HEK293 (cell line): ENCODE results near the gene EIF4ENIF1.

Source experiments
- CTCF ChIP-seq: fragments of 450-650 bp; formaldehyde crosslinking; IDR thresholded peaks from 2 replicates; pipeline ENCODE4 v1.5.1; 2016; ENCODE audit warnings: missing biosample characterization, missing genetic modification characterization
- GLIS2 ChIP-seq: fragments of 450-650 bp; formaldehyde crosslinking; IDR thresholded peaks from 2 replicates; pipeline ENCODE4 v1.5.1; 2016; ENCODE audit warnings: missing biosample characterization, missing genetic modification characterization
- KLF1 ChIP-seq: fragments of 450-650 bp; formaldehyde crosslinking; IDR thresholded peaks from 2 replicates; pipeline ENCODE4 v1.5.1; 2016; ENCODE audit warnings: missing biosample characterization, missing genetic modification characterization
- KLF16 ChIP-seq: fragments of 450-650 bp; formaldehyde crosslinking; IDR thresholded peaks from 2 replicates; pipeline ENCODE4 v1.5.1; 2017; ENCODE audit warnings: missing biosample characterization, missing genetic modification characterization
- PRDM4 ChIP-seq: fragments of 450-650 bp; formaldehyde crosslinking; IDR thresholded peaks from 2 replicates; pipeline ENCODE4 v1.5.1; 2017; ENCODE audit warnings: missing biosample characterization, missing genetic modification characterization
- SCRT2 ChIP-seq: fragments of 450-650 bp; formaldehyde crosslinking; IDR thresholded peaks from 2 replicates; pipeline ENCODE4 v1.5.1; 2016; ENCODE audit warnings: missing biosample characterization, missing genetic modification characterization
- SP2 ChIP-seq: fragments of 450-650 bp; formaldehyde crosslinking; IDR thresholded peaks from 2 replicates; pipeline ENCODE4 v1.5.1; 2016; ENCODE audit warnings: missing biosample characterization, missing genetic modification characterization
- SP3 ChIP-seq: fragments of 450-650 bp; formaldehyde crosslinking; IDR thresholded peaks from 2 replicates; pipeline ENCODE4 v1.5.1; 2016; ENCODE audit warnings: missing biosample characterization, missing genetic modification characterization
- ZBTB11 ChIP-seq: fragments of 450-650 bp; formaldehyde crosslinking; conservative IDR thresholded peaks from 2 replicates; pipeline ENCODE4 v1.5.1; 2016; ENCODE audit warnings: low read depth, missing biosample characterization, missing genetic modification characterization
- ZEB2 ChIP-seq: fragments of 450-650 bp; formaldehyde crosslinking; IDR thresholded peaks from 2 replicates; pipeline ENCODE4 v1.5.1; 2016; ENCODE audit warnings: missing biosample characterization, missing genetic modification characterization
- ZFHX2 ChIP-seq: fragments of 450-650 bp; formaldehyde crosslinking; conservative IDR thresholded peaks from 2 replicates; pipeline ENCODE4 v1.5.1; 2016; ENCODE audit warnings: missing biosample characterization, missing genetic modification characterization
- ZNF114 ChIP-seq: fragments of 450-650 bp; formaldehyde crosslinking; IDR thresholded peaks from 2 replicates; pipeline ENCODE4 v1.5.0; 2017; ENCODE audit warnings: missing biosample characterization, missing genetic modification characterization
- ZNF202 ChIP-seq: fragments of 450-650 bp; formaldehyde crosslinking; IDR thresholded peaks from 2 replicates; pipeline ENCODE4 v1.5.1; 2016; ENCODE audit warnings: missing biosample characterization, missing genetic modification characterization, borderline replicate concordance
- ZNF214 ChIP-seq: fragments of 450-650 bp; formaldehyde crosslinking; IDR thresholded peaks from 2 replicates; pipeline ENCODE4 v1.5.1; 2017; ENCODE audit warnings: missing biosample characterization, mild to moderate bottlenecking, missing genetic modification characterization, borderline replicate concordance
- ZNF23 ChIP-seq: fragments of 450-650 bp; formaldehyde crosslinking; IDR thresholded peaks from 2 replicates; pipeline ENCODE4 v1.5.1; 2016; ENCODE audit warnings: missing biosample characterization, missing genetic modification characterization, borderline replicate concordance
- ZNF239 ChIP-seq: fragments of 450-650 bp; formaldehyde crosslinking; IDR thresholded peaks from 2 replicates; pipeline ENCODE4 v1.5.1; 2016; ENCODE audit warnings: missing biosample characterization, missing genetic modification characterization
- ZNF280C ChIP-seq: fragments of 450-650 bp; formaldehyde crosslinking; IDR thresholded peaks from 2 replicates; pipeline ENCODE4 v1.5.1; 2016; ENCODE audit warnings: missing biosample characterization, missing genetic modification characterization
- ZNF324 ChIP-seq: fragments of 450-650 bp; formaldehyde crosslinking; IDR thresholded peaks from 2 replicates; pipeline ENCODE4 v1.5.1; 2016; ENCODE audit warnings: missing biosample characterization, missing genetic modification characterization
- ZNF501 ChIP-seq: fragments of 450-650 bp; formaldehyde crosslinking; IDR thresholded peaks from 2 replicates; pipeline ENCODE4 v1.5.1; 2016; ENCODE audit warnings: missing biosample characterization, missing genetic modification characterization
- ZNF521 ChIP-seq: fragments of 450-650 bp; formaldehyde crosslinking; IDR thresholded peaks from 2 replicates; pipeline ENCODE4 v1.5.1; 2017; ENCODE audit warnings: missing biosample characterization, mild to moderate bottlenecking, missing genetic modification characterization
- ZNF558 ChIP-seq: fragments of 450-650 bp; formaldehyde crosslinking; IDR thresholded peaks from 2 replicates; pipeline ENCODE4 v1.5.1; 2016; ENCODE audit warnings: missing biosample characterization, missing genetic modification characterization
- ZNF561 ChIP-seq: fragments of 450-650 bp; IDR thresholded peaks from 2 replicates; pipeline ENCODE4 v1.5.1; 2018; ENCODE audit warnings: missing biosample characterization, missing genetic modification characterization, borderline replicate concordance
- ZNF704 ChIP-seq: fragments of 450-650 bp; formaldehyde crosslinking; IDR thresholded peaks from 2 replicates; pipeline ENCODE4 v1.5.1; 2016; ENCODE audit warnings: missing biosample characterization, missing genetic modification characterization
- ZNF777 ChIP-seq: fragments of 450-650 bp; formaldehyde crosslinking; IDR thresholded peaks from 2 replicates; pipeline ENCODE4 v1.5.1; 2017; ENCODE audit warnings: missing biosample characterization, missing genetic modification characterization, borderline replicate concordance
- ZSCAN16 ChIP-seq: fragments of 450-650 bp; formaldehyde crosslinking; IDR thresholded peaks from 2 replicates; pipeline ENCODE4 v1.5.1; 2016; ENCODE audit warnings: missing biosample characterization, missing genetic modification characterization
- ZSCAN18 ChIP-seq: fragments of 450-650 bp; formaldehyde crosslinking; IDR thresholded peaks from 2 replicates; pipeline ENCODE4 v1.5.1; 2016; ENCODE audit warnings: missing biosample characterization, missing genetic modification characterization
- ZSCAN5A ChIP-seq: fragments of 450-650 bp; formaldehyde crosslinking; IDR thresholded peaks from 2 replicates; pipeline ENCODE4 v1.5.1; 2016; ENCODE audit warnings: missing biosample characterization, missing genetic modification characterization

The EIF4ENIF1 gene

GRCh38 chr22:31490496-31490925 lies 869 bp upstream of the EIF4ENIF1 start (continued):
- TF ChIP-seq ZNF324 (tag by site-specific recombination) (no peak), ZSCAN18 (tag by site-specific recombination) (no peak), ZNF23 (no peak), ZFHX2 (tag by site-specific recombination) (no peak), ZSCAN5A (tag by site-specific recombination) (no peak), ZNF561 (tag by site-specific recombination) (peak; percentile 83), ZNF521 (tag by site-specific recombination) (no peak), ZNF114 (tag by site-specific recombination) (no peak), ZSCAN16 (tag by site-specific recombination) (no peak), GLIS2 (peak; percentile 69), ZBTB11 (tag by site-specific recombination) (no peak), ZNF239 (tag by site-specific recombination) (no peak), ZNF704 (tag by site-specific recombination) (no peak), CTCF (peak; percentile 46; the same call in 1 of the 2 replicates), SCRT2 (tag by site-specific recombination) (no peak), ZNF202 (tag by site-specific recombination) (no peak), ZEB2 (tag by site-specific recombination) (0 out of 2 replicates have a peak, but pooled peaks have one; percentile 18), ZNF214 (tag by site-specific recombination) (no peak), PRDM4 (tag by site-specific recombination) (no peak), ZNF280C (tag by site-specific recombination) (no peak), SP2 (tag by site-specific recombination) (no peak), KLF16 (tag by site-specific recombination) (no peak), SP3 (tag by site-specific recombination) (no peak), ZNF777 (tag by site-specific recombination) (peak; percentile 15; the same call in 1 of the 2 replicates), KLF1 (no peak), ZNF558 (tag by site-specific recombination) (no peak), ZNF501 (tag by site-specific recombination) (no peak)
